Mucosa of descending colon (tissue), 3 donors: ENCODE data around the gene COL23A1. TPM values are rescaled to one million over a fixed set of nuclear protein-coding genes. Genes with fewer than 3 reads are reported as not detected.

ENCODE experiments used
- ATAC-seq: fragments of 200-7000 bp; cut with Tn5 transposase; one replicate; pipeline ENCODE4 v1.9.1; 2020; ENCODE audit warnings: mild to moderate bottlenecking, moderate library complexity
- DNase-seq, 3 donors: peaks; one replicate each; pipeline ENCODE4 v3.0.0-alpha.2; 2020
- H3K36me3 ChIP-seq: fragments of 200-600 bp; one replicate; pipeline ENCODE4 v1.8.0; 2021; ENCODE audit warnings: low read depth, mild to moderate bottlenecking
- H3K4me1 ChIP-seq: fragments of 200-600 bp; one replicate; pipeline ENCODE4 v1.8.0; 2021; ENCODE audit warnings: low read depth, mild to moderate bottlenecking
- H3K4me3 ChIP-seq: fragments of 200-600 bp; one replicate; pipeline ENCODE4 v1.8.0; 2021; ENCODE audit warnings: mild to moderate bottlenecking
- H3K9me3 ChIP-seq: fragments of 200-600 bp; one replicate; pipeline ENCODE4 v1.8.0; 2021; ENCODE audit warnings: mild to moderate bottlenecking
- intact Hi-C, 2 donors: fragments of 100-400 bp; cut with DNase I in 1 of 2; cut with micrococcal nuclease in 1 of 2; formaldehyde crosslinking; loops; one replicate each; pipeline versions ENCODE4 v1.11.0 to v1.11.1; 2022; cut with DNase I, micrococcal nuclease
- total RNA-seq, 3 donors: library from RNA; stranded (reverse); fragmentation: NEBNext Ultra II Directional in 2 of 3; extraction: Animal tissue kit (Norgen Biotek cat#: 25700) in 2 of 3; gene quantifications; one replicate each; pipeline versions ENCODE4 v1.2.1 to v1.2.4, GENCODE V29; 2021 to 2023
- TF ChIP-seq, protein P1 (sequence below): fragments of 200-600 bp; IDR thresholded peaks from one replicate; pipeline ENCODE4 v1.8.0; 2022; ENCODE audit warnings: antibody characterized with exemption, mild to moderate bottlenecking
- donor health status: DM: no; HTN: no; CAD: no; lungs with moderate emphysema.
- donor health status: DM: no; HTN: no; CAD: no.
- donor health status: DM: no; HTN: yes; CAD: no.

COL23A1 gene
- total RNA-seq, 3 donors from 2014 or later = 0.17 to 2.7 (median 0.43) TPM

GRCh38 chr5:178333821-178334481, 256.2 kb downstream of the COL23A1 start:
- TF ChIP-seq, protein P1, sequence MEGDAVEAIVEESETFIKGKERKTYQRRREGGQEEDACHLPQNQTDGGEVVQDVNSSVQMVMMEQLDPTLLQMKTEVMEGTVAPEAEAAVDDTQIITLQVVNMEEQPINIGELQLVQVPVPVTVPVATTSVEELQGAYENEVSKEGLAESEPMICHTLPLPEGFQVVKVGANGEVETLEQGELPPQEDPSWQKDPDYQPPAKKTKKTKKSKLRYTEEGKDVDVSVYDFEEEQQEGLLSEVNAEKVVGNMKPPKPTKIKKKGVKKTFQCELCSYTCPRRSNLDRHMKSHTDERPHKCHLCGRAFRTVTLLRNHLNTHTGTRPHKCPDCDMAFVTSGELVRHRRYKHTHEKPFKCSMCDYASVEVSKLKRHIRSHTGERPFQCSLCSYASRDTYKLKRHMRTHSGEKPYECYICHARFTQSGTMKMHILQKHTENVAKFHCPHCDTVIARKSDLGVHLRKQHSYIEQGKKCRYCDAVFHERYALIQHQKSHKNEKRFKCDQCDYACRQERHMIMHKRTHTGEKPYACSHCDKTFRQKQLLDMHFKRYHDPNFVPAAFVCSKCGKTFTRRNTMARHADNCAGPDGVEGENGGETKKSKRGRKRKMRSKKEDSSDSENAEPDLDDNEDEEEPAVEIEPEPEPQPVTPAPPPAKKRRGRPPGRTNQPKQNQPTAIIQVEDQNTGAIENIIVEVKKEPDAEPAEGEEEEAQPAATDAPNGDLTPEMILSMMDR = no peak
- Histone ChIP-seq H3K9me3 (no peaks in the 10 kb centered on the region), H3K36me3 (no peaks in the 10 kb centered on the region), H3K4me1 (peaks cover 13% of the 10 kb centered on the region), H3K4me3 (no peak overlapping the region)
- DNase-seq (peak in 1 of 3 donors; percentile 16), ATAC-seq (no peak)
- intact Hi-C loops = no loop called here

- intact Hi-C loops = no loop called here
- peak in 1 of 3 donors; percentile 8 for DNase-seq
- H3K9me3 ChIP-seq = no peaks in the 10 kb centered on the region
- TF ChIP-seq, protein P1 = no peak
- peaks cover 13% of the 10 kb centered on the region for H3K4me1 ChIP-seq
- peak; percentile 4 for ATAC-seq
- H3K36me3 ChIP-seq = no peaks in the 10 kb centered on the region
- H3K4me3 ChIP-seq = no peak overlapping the region
Measured at GRCh38 chr5:178332210-178332641, 258.0 kb downstream of the COL23A1 start.

DNA sequence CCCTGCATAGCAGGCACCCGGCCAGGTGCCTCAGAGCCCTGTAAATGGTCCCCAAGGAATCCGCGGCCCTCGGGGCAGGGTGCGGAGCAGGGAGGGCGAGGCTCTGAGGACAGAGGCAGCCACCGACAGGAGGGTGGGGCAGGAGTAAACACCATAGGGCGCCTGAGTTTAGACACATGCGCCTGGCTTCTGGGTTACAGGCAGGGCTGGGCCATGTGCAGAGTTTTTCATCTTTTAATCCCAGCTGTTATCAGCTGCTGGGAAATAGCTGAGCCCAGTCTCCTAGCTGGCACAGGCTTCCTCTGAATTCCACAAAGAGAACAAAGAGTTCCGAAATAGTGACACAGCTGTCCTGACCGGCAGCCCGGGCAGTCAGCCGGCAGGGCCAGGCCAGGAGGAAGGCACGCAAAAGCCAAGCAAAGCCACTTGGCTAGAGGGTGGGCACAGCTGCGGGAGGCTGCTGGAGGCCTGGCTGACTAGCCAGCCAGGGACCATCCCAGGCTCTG, 258.6 kb downstream of the COL23A1 start:
- Histone ChIP-seq H3K36me3 (no peaks in the 10 kb centered on the region), H3K9me3 (no peaks in the 10 kb centered on the region), H3K4me1 (peaks cover 16% of the 10 kb centered on the region), H3K4me3 (no peak overlapping the region)
- ATAC-seq = peak; percentile 90
- intact Hi-C loops = no loop called here
- TF ChIP-seq, protein P1 = no peak
- peak in 2 of 3 donors; percentile 55 to 67 for DNase-seq

DNA sequence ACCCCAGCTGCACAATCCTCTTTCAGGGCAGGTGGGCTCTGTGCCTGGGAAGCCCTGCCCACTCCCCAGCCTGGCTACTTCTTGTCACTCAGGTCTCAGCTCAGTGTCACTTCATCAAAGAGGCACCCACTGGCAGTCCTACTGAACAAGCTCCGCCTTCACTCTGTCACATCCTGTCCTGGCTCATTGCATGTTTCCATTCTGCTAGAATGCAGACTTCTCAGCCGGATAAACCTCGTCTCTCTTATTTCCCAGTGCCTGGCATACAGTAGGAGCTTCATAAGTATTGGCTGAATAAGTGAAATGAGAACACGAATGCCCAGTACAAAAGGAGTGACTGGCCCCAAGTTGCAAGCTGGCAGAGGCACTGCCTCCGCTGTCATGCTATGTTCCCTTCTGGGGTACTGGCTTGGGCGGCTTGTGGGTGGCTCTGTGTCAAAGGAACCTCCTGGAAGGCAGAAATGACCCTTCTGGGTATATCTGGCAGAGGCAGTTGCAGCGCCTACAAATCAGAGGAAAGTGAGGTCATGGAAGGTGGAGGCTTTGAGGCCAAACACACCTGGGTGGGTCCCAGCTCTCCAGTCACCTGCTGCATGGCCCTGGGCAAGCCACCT, 259.3 kb downstream of the COL23A1 start:
- Histone ChIP-seq H3K4me1 (peaks cover 16% of the 10 kb centered on the region), H3K9me3 (no peaks in the 10 kb centered on the region), H3K36me3 (no peaks in the 10 kb centered on the region), H3K4me3 (no peak overlapping the region)
- TF ChIP-seq, protein P1 = no peak
- ATAC-seq (peak; percentile 21), DNase-seq (peak in 1 of 3 donors; percentile 14)
- intact Hi-C loops = no loop called here

GRCh38 chr5:178328826-178329730, 261.1 kb downstream of the COL23A1 start:
- TF ChIP-seq, protein P1 = no peak
- intact Hi-C loops = no loop called here
- no peaks in the 10 kb centered on the region for H3K36me3 ChIP-seq
- DNase-seq (no peak), ATAC-seq (no peak)
- peaks cover 16% of the 10 kb centered on the region for H3K4me1 ChIP-seq
- no peak overlapping the region for H3K4me3 ChIP-seq
- no peaks in the 10 kb centered on the region for H3K9me3 ChIP-seq
